Adrenal gland (tissue), 12 donors: ENCODE measurements around the gene G0S2. TPM values are rescaled to one million over a fixed set of nuclear protein-coding genes. Genes with fewer than 3 reads are reported as not detected.
"Not testable (repeated sequence)": the region's sequence is repeated elsewhere in the genome, so short reads cannot be mapped to it uniquely, and the experiment has no call there.

Source experiments
- DNase-seq, 7 donors: peaks; one replicate each; pipeline ENCODE4 v3.0.0-alpha.2; 2019 to 2020
- H3K27ac ChIP-seq, 5 donors: fragments of 200-600 bp; sonication (generic) in 4 of 5; 1 replicate in 3 of 5; 2 replicates in 2 of 5; pipeline versions ENCODE4 v1.5.1 to v1.8.0; 2016 to 2020; ENCODE audit warnings: mild to moderate bottlenecking in 1 of 5
- H3K27me3 ChIP-seq: fragments of 200-600 bp; 2 replicates; pipeline ENCODE4 v1.8.0; 2021
- H3K36me3 ChIP-seq, 2 donors: fragments of 200-600 bp; replicated peaks in 1 of 2; 1 replicate in 1 of 2; 2 replicates in 1 of 2; pipeline versions ENCODE4 v1.5.1 to v1.8.0; 2018 to 2022
- H3K4me1 ChIP-seq, 2 donors: fragments of 200-600 bp; replicated peaks in 1 of 2; 1 replicate in 1 of 2; 2 replicates in 1 of 2; pipeline versions ENCODE4 v1.5.1 to v1.8.0; 2018 to 2021
- H3K4me3 ChIP-seq, 4 donors: fragments of 200-600 bp; sonication (generic) in 3 of 4; one replicate each; pipeline ENCODE4 v1.5.1; 2016 to 2018
- H3K9me3 ChIP-seq, 3 donors: fragments of 200-600 bp; sonication (generic) in 1 of 3; replicated peaks in 1 of 3; 1 replicate in 2 of 3; 2 replicates in 1 of 3; pipeline versions ENCODE4 v1.5.1 to v1.8.0; 2016 to 2021
- POLR2A ChIP-seq, 2 donors: fragments of 450-650 bp; IDR thresholded peaks; one replicate each; pipeline ENCODE4 v1.6.1; 2017; ENCODE audit warnings: antibody characterized with exemption in 2 of 2, mild to moderate bottlenecking in 2 of 2, moderate library complexity in 1 of 2
- whole genome bisulfite sequencing, 4 donors: extraction: QIAGEN DNeasy Blood & Tissue Kit in 2 of 4; methylation state at CpG; one replicate each; pipeline versions ENCODE4 v1.1.5 to v1.1.7; 2013 to 2017; 5-methylcytosine and 5-hydroxymethylcytosine counted together
- intact Hi-C, 2 donors: fragments of 100-400 bp; cut with DNase I; formaldehyde crosslinking; loops; one replicate each; pipeline versions ENCODE4 v1.14.1 to v1.15.0; 2022 to 2023
- polyA plus RNA-seq, 3 donors: library from polyadenylated mRNA; stranded (reverse); fragments of 200-250 nt in 2 of 3; fragments of 350-450 nt in 1 of 3; fragmentation: Illumina TruSeq in 1 of 3; extraction: RNeasy Lipid Tissue Mini Kit (QIAGEN cat#74804) in 1 of 3; gene quantifications; one replicate each; pipeline ENCODE4 v1.2.3, GENCODE V29; 2013 to 2014
- total RNA-seq, 9 donors: library from RNA; depleted of rRNA in 4 of 9; stranded (reverse); fragments of >200 nt in 4 of 9; fragments of 120-200 nt in 1 of 9; fragmentation: NEBNext Ultra II Directional in 1 of 9; extraction: Animal tissue kit (Norgen Biotek cat#: 25700) in 1 of 9; gene quantifications; one replicate each; pipeline versions ENCODE4 v1.1.0 to v1.2.4, GENCODE V29; 2013 to 2023
- TF ChIP-seq, protein P1 (sequence below), 6 experiments: fragments of 450-650 bp in 4 of 6; fragments of 200-600 bp in 2 of 6; sonication (generic) in 1 of 6; IDR thresholded peaks; 1 replicate in 5 of 6; 2 replicates in 1 of 6; pipeline versions ENCODE4 v1.5.1 to v1.8.0; 2016 to 2021; ENCODE audit warnings: antibody characterized with exemption in 6 of 6, mild to moderate bottlenecking in 2 of 6, moderate library complexity in 1 of 6
- donor health status: healthy with polysubstance abuse.
- donor health status: Bipolar disorder and iron deficiency.
- donor health status: DM: yes; HTN: yes; CAD: no.
- donor health status: DM: no; HTN: no; CAD: no.
- donor health status: DM: no; HTN: no; CAD: no.
- donor health status: DM: yes; HTN: yes; CAD: no.

The G0S2 gene
- total and polyA plus RNA-seq, 12 donors = 48.5 to 901 (median 237) TPM

DNA sequence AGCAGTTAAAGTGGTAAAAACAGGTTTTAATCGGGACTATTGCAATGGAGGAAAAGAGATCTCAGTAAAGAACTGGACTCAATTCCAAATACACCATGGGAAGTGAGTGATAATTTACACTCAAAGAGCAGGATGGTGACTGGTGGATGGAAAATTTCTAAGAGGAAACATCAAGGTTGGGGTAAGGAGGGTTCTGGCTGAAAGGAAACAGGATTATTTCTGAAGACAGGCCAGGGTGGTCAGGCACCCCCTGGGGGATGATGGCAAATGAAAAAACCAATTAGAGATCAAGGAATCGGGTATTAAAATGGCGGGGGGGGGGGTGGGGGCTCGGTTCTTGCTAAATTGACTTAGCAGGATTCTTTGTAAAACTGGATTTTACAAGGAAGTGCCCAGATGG is 17.1 kb downstream of the G0S2 start:
- no peaks in the 10 kb centered on the region for H3K36me3 ChIP-seq
- no peaks in the 10 kb centered on the region for H3K9me3 ChIP-seq
- no peaks in the 10 kb centered on the region for H3K27me3 ChIP-seq
- TF ChIP-seq, protein P1, sequence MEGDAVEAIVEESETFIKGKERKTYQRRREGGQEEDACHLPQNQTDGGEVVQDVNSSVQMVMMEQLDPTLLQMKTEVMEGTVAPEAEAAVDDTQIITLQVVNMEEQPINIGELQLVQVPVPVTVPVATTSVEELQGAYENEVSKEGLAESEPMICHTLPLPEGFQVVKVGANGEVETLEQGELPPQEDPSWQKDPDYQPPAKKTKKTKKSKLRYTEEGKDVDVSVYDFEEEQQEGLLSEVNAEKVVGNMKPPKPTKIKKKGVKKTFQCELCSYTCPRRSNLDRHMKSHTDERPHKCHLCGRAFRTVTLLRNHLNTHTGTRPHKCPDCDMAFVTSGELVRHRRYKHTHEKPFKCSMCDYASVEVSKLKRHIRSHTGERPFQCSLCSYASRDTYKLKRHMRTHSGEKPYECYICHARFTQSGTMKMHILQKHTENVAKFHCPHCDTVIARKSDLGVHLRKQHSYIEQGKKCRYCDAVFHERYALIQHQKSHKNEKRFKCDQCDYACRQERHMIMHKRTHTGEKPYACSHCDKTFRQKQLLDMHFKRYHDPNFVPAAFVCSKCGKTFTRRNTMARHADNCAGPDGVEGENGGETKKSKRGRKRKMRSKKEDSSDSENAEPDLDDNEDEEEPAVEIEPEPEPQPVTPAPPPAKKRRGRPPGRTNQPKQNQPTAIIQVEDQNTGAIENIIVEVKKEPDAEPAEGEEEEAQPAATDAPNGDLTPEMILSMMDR (IDR thresholded peaks at IDR 0.05) = no peak
- no peak for TF ChIP-seq POLR2A (IDR thresholded peaks at IDR 0.05)
- DNase-seq = no peak
- no peak overlapping the region for H3K4me3 ChIP-seq
- intact Hi-C loops = loop anchor here in 1 of 2 donors (2.0 to 10.0 kb wide), 3 partner anchors 53 to 91 kb away; no protein-coding TSS in a partner anchor
- H3K4me1 ChIP-seq = peaks cover 10 to 37% of the 10 kb centered on the region in 2 donors
- no peak overlapping the region for H3K27ac ChIP-seq
- 46 to 54% (median 51%) methylated on average over 4 of the region's 4 CpGs for WGBS, 4 donors

DNA sequence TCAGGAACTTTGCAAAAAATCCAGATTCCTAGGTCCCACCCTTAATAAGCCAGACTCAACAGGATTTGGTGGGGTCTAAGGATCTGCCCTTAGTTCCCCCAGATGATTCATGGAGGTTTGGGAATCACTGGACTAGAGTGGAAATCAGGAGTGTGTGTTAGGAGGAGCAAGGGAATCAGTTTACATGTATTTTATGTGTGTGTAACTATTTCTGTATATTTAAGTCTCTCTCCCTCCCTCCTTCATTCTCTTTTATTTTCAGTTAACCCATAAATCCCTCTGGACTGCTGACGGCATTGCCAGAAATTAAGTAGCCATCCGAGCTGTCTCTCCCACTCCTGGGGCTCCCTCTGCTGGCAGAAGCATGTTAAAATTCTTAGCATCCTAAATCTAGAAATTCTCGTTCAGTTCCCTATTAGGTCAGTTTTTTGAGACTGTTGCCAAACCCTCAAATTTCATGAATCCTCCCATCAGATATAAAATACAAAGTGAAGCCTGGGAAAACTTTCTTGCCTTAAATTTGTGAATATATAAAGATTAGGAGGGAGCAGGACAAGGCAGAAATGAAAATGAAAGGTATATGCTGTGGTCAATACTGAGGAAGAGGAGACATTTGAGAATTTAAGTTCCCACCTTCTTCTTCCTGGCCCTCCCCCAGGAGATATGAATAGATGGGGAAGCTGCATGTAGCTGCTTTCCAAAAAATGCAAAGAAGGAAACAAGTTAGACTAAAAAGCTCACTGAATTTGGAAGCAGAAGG is 17.7 kb downstream of the G0S2 start:
- H3K9me3 ChIP-seq = no peaks in the 10 kb centered on the region
- no peak overlapping the region for H3K27ac ChIP-seq
- WGBS, 4 donors = 0 to 4% (median 1%) methylated on average over 3 of the region's 3 CpGs
- H3K27me3 ChIP-seq = no peaks in the 10 kb centered on the region
- DNase-seq = peak; percentile 77 to 90 (median 82)
- intact Hi-C loops = loop anchor here in 1 of 2 donors (2.0 to 10.0 kb wide), 3 partner anchors 52 to 92 kb away; no protein-coding TSS in a partner anchor
- H3K36me3 ChIP-seq = no peaks in the 10 kb centered on the region
- peaks cover 10 to 31% of the 10 kb centered on the region in 2 donors for H3K4me1 ChIP-seq
- no peak overlapping the region for H3K4me3 ChIP-seq
- TF ChIP-seq, protein P1 (IDR thresholded peaks at IDR 0.05) = peak; percentile 75 to 96 (median 88)
- TF ChIP-seq POLR2A (IDR thresholded peaks at IDR 0.05) = no peak

DNA sequence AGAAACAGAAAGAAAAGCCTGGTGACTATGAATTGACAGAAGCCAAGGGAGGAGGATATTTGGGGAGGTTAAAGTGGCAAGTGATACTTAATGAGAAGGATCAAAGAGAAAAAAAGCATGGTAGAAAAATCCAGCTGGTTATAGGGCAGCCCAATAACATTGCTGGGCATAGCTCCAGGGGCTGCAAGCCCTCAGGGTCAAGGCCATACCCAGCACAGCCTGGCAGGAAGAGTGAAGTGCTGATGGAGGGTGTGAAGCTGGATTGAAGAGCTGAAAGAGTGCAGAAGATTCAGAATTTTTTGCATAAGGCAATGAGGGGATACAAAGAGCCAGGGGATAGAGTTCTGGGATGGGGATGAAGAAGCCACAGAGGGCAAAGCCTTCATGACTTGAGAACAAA is 21.5 kb downstream of the G0S2 start:
- no peaks in the 10 kb centered on the region for H3K27me3 ChIP-seq
- no peak overlapping the region for H3K27ac ChIP-seq
- TF ChIP-seq POLR2A (IDR thresholded peaks at IDR 0.05) = no peak
- TF ChIP-seq, protein P1 (IDR thresholded peaks at IDR 0.05) = no peak
- H3K9me3 ChIP-seq = no peaks in the 10 kb centered on the region
- no peaks in the 10 kb centered on the region for H3K36me3 ChIP-seq
- DNase-seq = peak in 2 of 7 donors; percentile 30 to 32
- intact Hi-C loops = loop anchor here (5.0 to 10.0 kb wide), 2 partner anchors 48 to 119 kb away; no protein-coding TSS in a partner anchor
- no peak overlapping the region for H3K4me3 ChIP-seq
- peaks cover 10 to 16% of the 10 kb centered on the region in 2 donors for H3K4me1 ChIP-seq

DNA sequence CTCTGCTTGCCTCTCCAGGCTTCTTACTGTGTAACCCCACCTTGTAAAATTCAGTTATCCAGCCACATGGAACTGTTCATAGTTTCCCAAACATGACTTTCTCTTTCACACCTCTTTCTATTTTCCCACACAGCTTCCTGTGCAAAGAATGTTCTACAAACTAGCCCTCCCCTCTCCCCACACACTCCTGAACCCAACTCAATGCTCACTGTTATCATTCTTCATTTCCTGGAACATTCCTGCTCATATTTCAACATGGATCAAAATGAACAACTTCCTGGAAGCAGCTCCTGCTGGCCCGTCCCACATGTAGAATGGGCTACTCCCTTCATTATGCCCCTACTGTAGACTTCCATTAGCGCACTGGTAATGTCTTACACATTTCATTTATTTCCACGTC is 21.9 kb downstream of the G0S2 start:
- 87 to 97% (median 90%) methylated on average over 3 of the region's 3 CpGs for WGBS, 4 donors
- TF ChIP-seq, protein P1 (IDR thresholded peaks at IDR 0.05) = no peak
- TF ChIP-seq POLR2A (IDR thresholded peaks at IDR 0.05) = no peak
- Histone ChIP-seq H3K9me3 (no peaks in the 10 kb centered on the region), H3K4me3 (no peak overlapping the region), H3K27me3 (no peaks in the 10 kb centered on the region), H3K27ac (no peak overlapping the region), H3K4me1 (peaks cover 8 to 12% of the 10 kb centered on the region in 2 donors), H3K36me3 (no peaks in the 10 kb centered on the region)
- DNase-seq = no peak
- intact Hi-C loops = loop anchor here (5.0 to 10.0 kb wide), 2 partner anchors 48 to 120 kb away; no protein-coding TSS in a partner anchor

DNA sequence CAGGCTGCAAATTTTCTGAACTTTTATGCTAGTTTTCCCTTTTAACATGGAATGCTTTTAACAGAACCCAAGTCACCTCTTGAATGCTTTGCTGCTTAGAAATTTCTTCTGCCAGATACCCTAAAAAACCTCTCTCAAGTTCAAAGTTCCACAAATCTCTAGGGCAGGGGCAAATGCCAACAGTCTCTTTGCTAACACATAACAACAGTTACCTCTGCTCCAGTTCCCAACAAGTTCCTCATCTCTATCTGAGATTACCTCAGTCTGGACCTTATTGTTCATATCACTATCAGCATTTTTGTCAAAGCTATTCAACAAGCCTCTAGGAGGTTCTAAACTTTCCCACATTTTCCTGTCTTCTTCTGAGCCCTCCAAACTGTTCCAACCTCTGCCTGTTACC is 25.5 kb downstream of the G0S2 start:
- H3K4me3 ChIP-seq, intact Hi-C loops, H3K36me3 ChIP-seq, H3K9me3 ChIP-seq, DNase-seq, H3K27ac ChIP-seq, H3K27me3 ChIP-seq: not testable (repeated sequence)
- H3K4me1 ChIP-seq = peaks cover 6 to 10% of the 10 kb centered on the region in 2 donors
